GM11168 (cell line): Measurements from ENCODE around the gene DLX2.
"Not testable (repeated sequence)": the region's sequence is repeated elsewhere in the genome, so short reads cannot be mapped to it uniquely, and the experiment has no call there.

Experiments
- in situ Hi-C: fragments of 300-500 bp; cut with MboI; formaldehyde crosslinking; loops from one replicate; pipeline ENCODE4 v1.12.0; 2022; ENCODE audit warnings: low sequenced_read_pairs; ENCODE audit not compliant: unreplicated experiment

Gene DLX2

DNA sequence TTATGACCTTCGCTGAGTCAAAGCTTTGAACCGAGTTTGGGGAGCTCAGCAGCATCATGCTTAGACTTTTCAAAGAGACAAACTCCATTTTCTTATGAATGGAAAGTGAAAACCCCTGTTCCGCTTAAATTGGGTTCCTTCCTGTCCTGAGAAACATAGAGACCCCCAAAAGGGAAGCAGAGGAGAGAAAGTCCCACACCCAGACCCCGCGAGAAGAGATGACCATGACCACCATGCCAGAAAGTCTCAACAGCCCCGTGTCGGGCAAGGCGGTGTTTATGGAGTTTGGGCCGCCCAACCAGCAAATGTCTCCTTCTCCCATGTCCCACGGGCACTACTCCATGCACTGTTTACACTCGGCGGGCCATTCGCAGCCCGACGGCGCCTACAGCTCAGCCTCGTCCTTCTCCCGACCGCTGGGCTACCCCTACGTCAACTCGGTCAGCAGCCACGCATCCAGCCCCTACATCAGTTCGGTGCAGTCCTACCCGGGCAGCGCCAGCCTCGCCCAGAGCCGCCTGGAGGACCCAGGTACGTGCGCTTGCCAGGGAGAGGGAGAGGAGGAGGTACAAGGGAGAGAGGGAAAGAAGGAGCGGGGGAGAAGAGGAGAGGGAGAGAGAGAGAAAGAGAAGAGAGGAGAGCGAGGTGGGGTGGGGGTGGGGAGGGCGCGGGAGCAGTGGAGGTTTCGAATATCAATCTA lies 17.1 kb downstream of the DLX2 start, which contains the start of gene DLX1:
TSS of gene DLX1 (plus strand) at position 48 of the 700 bp plus-strand sequence. CDS start at position 219, 171 bp downstream.
- in situ Hi-C loops, result no loop called here

DNA sequence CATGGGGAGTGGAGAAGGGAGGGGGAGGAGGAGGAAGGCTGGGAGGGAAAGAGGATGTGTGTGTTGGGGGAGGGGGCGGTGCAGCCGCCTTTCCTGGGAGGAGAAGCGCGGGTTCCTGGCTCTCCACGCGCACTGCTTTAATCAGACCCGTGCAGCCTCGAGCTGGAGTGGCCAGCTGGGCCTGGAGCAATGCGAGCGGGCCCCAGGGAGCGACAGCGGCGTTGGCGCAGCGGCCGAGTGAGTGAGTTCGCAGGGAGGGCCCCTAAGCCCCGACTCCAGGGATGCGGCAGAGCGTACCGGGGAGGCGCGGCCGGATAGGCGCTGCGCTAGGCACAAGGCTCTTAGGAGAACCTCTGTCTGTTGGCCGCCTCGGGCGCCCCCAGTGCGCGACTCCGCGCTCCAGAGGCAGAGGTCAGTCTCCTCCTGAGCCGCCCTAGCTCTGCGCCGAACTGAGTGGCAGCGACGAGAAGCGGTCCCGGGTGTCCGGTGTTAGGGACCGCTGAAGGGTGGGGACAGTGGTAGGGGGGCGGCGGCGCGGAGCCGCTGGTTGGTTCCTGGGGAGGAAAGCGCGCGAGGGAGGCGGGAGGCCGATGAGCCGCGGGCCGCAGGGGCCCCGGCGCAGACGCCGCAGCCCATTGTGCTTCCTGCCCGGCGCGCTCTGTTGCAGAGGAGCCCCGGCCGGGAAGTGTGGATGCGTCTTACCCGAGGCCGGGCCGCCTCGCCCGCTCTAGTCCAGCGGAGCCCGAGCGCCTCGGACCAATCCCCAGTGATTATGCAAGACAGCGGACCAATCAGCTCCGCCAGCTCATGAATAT lies 17.8 kb downstream of the DLX2 start:
- in situ Hi-C loops, result no loop called here

DNA sequence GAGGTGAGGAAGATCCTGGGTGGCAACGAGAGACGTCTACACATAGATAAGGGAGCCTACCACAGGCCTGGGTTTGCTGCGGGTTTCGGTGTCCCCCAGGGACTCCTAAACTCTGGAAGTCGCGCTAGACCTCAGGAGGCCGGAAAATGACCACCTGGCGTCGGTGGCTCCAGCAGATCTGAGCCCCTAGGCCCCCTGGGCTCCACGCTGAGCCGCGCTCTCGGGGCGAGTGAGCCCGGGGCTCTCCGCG lies 18.4 kb downstream of the DLX2 start:
- in situ Hi-C loops, result no loop called here

DNA sequence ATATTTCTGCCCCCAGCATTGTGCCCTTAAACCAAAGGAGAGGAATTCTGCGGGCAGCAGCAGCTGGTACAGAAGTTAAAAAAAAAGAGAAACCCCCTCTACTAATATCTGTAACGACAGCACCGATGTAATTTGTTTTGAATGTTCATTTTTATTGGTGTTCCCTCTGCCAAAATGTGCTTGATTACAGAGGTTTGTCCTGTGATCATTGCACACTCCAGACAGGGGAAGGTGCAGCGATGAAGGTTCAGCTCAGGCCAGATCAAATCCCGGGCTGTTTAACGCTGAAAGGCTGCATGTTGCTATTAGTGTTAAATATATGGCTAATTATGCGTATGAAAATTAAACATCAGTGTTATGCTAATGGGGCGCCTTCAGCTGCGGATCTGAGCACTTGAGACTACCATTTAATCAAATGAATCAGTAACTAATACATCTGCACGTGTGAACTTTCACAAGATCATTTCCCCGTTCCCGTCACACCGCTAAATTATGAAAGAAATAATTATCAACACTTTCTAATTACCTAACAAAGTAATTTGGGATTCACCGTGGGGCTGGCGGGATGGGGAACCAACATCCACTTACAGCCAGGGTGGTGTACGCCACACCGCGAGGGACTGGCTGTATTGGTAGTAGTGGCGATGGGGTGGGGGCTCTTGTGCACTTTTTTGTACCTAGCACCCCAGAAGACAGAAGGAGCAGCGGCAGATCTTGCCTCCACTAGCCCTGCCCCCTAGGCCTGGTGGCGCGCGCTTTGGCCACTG lies 18.9 kb downstream of the DLX2 start:
- in situ Hi-C loops, result no loop called here

DNA sequence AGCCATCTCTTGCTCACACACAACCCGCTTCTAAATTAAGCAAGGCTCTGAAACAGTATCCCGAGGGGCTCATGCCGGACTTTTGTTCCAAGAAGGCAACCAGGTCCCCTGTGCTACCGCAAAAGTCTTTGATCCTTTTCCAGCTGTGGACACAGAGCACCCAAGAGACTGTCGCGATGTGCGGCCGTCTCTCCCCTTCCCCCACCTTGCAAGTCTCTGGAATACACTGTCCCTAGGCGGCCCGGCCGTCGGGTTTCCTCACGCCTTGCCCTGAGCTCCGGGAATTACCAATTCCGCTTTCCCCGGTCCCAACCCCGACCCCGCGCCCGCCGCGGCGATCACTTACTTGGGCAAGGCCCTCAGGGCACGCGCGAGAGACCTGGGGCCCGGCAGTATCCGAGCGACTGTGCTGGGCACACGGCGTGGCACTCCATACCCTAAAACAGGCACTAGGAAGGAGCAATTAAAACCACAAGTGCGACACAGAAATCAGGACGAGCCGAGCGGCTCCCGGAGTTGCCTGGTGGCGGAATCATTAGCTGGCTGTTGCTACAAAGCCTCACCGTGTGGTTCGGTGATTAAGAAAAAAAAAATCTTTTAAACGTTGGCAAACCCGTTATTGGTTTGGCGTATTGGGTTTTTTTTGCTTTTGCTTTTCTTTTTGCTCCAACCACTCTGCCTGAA lies 19.6 kb downstream of the DLX2 start:
- in situ Hi-C loops, result no loop called here

DNA sequence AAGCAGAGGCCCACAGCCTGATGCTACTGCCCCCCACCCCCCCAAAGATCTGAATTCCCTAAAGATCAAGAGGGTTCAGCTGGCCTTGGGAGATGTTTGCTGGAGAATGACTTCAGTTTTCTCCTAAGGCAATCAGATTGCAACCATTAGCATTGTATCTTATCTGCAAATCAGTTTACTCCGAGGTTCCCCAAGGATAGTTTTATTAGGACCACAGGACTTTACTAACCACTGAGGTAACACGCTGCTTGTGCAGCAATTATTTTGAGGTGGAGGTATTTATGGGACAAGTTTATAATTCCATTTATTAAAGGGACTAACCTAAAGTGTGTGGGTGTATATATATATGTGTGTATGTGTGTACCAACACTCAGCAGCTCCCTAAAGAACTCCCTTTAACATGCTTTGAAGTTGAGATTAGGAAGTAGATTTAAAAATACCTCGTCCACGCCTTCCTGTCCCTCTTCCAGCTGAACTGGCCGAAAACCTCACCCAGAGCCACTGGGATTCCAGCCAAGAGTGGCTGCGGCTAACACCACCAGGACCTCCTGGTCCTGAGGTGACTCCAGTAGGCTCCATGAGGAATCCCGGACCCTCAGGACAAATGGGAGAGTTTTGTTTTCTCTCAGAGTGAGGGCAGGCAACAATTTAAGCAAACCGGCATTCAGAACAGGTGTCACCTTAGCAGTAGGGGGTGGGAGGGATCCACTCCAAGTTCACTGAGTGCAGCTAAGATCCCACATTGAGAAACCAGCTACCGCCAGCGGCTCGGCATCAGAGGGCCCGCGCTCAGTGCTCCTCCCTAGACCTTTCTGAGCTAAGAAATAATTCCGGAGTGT lies 20.4 kb downstream of the DLX2 start:
- in situ Hi-C loops, result no loop called here

DNA sequence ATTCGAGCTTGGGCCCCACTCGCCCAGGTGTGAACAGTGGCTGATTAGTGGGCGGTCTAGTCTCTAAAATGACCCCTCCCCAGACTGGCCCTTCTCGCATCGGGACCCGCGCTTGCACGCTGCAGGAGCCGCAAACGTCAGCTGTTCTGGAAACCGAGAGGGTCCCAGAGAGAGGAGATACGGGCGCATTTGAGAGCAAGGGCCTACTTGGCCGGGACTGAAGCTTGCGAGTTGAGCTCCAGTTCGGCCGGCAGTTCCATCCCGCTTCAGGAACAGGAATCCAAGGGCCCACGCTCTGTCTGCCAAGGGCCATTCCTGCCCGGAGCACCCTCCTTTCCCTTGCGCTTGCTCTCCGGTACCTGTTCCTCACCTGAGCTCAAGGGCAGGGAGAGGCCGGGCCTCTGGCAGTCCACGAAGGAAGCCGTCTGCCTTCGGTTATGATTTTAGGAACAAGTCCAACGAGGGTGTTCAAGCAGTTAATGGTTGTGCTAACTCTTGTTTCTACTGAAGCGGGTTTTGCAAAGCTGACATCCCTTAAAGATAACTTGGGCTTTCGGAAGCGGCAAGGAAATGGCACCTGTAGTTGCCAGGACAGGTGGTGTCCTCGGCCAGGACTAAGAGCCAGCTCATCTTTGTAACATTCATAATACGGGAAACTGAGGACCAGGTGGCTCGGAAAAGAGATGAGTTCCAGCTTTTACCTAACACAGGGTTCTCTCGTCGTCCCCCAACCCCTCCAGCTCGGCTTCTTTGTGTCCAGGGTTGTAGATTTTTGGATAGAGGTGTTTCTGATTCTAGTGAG lies 21.3 kb downstream of the DLX2 start:
- in situ Hi-C loops, result no loop called here

DNA sequence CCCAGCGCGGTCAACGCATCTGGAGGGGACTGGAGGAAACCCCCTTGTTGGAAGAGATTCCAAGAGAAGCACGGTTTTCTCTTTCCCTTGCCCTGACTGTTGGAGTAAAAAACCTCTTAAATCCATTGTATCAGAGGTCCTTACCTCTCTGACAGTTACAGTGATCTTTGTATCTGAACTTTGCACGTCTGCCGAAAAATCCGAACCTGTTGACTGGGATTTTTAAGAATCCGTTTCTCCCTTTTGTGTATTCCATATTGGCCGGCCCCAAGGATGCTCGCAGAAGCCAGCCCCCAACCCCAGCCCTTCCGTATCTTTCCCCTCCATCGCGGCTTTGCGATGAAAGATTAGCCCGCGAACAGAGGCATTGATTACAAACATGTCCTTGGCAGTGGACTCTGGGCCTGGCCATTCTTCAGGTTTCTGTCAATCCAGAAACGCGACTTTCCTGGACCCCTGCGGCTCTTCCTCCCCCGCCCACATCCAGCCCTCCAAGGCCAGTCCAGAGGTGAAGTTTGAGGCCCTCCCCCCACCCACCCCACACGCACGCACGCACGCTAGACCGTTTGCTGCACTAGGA lies 22.0 kb downstream of the DLX2 start:
- in situ Hi-C loops, result no loop called here

DNA sequence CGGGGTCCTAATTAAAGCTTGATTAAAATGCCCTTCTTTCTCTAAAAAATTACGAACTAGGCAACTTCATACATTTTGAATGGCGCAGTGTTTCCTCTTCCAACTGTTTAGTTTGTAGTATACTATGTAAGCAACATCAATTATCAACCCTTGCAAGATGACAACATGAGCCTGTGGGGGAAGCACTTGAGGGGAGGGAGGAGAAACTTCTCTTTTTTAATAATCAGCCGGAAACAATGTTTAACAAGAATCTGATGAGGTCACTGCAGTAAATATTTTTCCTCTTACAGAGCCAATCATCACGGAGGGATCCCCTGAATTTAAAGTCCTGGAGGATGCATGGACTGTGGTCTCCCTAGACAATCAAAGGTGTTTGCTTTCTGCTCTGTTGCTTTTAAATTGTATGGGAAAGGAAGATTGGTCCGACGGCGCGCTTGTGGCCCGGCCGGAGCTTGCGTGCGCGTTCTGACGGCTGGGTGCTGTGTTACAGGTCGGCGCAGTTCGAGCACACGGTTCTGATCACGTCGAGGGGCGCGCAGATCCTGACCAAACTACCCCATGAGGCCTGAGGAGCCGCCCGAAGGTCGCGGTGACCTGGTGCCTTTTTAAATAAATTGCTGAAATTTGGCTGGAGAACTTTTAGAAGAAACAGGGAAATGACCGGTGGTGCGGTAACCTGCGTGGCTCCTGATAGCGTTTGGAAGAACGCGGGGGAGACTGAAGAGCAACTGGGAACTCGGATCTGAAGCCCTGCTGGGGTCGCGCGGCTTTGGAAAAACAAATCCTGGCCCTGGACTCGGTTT lies 22.7 kb downstream of the DLX2 start:
- in situ Hi-C loops, result no loop called here

DNA sequence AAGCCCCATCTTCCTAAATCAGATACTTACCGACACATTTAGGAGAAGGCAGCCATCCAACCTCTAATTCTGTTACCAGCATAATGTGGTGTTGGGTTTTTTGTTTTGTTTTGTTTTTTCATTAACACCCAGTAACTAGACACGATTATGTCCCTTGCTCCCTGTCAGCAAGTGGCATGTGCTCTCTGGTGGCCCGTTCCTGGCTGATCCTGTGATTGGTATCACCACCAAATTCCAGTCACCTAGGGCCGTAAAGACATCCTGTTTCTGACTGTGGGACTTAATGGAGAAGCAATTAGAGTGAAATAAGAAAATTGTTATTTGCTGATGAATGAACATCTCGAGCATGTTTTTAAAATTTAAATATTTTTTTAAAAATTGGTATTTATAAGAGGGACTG lies 23.3 kb downstream of the DLX2 start:
- in situ Hi-C loops, result no loop called here

DNA sequence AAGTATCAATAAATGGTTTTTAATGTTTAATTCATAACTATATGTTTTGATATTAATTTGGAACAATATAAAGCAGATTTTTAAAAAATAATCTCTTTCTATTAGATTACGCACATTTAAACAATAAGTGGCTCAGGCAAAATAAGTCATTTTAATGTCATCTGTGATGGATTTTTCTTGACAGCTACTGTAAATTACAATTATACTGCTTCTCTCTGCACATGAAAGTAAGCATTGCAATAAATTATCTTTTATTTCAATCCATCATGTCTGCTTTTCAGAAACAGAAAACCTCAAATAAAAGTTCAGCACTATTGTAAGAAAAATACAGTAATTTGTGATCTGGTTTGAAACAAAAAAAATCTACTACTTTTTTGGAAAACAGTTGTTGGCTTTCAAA lies 28.4 kb downstream of the DLX2 start:
- in situ Hi-C loops, result no loop called here

DNA sequence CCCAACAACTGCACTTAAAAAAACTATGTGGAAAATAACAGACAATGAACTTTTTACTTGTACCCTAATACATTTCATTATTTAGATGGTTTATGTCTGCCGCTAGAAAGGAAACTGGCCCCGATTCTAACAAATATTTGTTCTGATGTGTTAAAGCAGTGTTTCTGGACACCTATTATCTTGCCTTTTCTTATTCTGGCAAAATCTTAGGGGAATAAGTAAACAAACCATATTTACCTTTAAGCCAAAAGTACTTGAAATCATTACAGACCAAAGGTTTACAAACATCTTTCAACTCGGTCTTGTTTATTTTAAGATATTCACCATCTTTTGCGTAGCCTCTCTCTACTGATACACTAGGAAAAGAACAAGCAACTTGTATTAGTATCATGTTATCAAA lies 29.2 kb downstream of the DLX2 start:
- in situ Hi-C loops, result no loop called here

DNA sequence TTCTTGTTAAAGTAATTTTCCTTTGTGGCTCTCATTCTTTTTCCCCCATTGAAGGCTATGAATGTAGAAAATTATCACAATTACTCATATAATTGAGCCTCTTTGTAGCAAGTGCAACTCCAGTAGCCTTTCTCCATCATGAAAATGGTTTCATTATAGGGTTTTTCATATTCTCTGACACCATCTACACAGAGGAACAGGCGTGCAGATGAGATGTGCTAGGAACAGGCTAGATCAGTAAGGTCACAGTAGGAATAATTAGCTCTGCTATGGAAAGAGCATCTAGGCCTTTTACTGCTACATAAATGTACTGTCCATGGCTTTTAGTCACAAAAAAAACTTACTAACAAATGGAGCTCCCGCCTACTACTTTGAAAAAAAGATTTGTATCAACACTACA lies 30.0 kb downstream of the DLX2 start:
- in situ Hi-C loops, result no loop called here

DNA sequence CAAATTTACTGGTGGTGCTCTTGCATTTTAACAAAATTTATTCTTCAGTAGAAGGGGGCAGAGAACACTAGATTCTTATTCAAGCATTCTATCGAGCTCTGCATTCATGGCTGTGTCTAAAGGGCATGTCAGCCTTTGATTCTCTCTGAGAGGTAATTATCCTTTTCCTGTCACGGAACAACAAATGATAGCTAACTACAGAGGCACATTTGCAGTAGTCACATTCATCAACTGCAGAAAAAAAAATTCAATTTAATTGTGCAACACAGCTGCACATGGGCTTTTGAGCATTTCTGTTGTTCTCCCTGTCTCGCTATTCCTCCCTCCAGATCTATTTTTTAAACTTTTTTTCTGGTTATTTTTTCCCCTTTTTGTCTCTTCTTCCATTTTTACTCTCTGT lies 30.4 kb downstream of the DLX2 start:
- in situ Hi-C loops, result no loop called here

DNA sequence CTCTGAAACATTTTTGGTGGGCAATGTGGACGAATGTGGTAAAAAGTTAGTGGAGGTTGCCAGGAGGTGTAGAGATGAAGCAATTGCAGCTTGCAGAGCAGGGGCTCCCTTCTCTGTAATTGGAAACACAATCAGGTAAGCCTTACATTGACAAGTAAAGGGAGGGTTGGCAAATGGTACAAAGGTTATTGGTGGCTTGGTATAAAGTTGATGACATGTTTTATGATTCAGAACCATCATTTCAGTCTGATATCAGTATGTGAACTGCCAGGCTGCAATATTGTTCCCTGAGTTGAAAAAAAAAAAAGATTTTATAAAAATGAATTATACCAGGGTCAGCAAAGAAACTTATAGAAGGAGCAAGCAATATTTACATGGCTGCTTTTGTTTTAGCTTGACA lies 31.8 kb downstream of the DLX2 start:
- in situ Hi-C loops, result no loop called here

DNA sequence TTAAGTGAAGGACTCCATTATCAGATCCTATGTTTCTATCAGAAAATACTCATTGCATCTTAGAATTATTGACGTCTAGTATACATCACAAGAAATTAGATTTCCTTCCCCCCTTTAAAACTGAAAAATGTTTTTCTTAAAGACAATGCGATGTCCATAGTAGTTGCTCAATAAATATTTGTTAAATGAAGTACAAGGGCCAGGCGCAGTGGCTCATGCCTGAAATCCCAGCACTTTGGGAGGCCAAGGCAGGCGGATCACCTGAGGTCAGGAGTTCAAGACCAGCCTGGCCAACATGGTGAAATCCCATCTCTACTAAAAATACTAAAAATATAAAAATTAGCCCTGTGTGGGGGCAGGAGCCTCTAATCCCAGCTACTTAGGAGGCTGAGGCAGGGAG lies 34.8 kb downstream of the DLX2 start:
- in situ Hi-C loops, result not testable (repeated sequence)

DNA sequence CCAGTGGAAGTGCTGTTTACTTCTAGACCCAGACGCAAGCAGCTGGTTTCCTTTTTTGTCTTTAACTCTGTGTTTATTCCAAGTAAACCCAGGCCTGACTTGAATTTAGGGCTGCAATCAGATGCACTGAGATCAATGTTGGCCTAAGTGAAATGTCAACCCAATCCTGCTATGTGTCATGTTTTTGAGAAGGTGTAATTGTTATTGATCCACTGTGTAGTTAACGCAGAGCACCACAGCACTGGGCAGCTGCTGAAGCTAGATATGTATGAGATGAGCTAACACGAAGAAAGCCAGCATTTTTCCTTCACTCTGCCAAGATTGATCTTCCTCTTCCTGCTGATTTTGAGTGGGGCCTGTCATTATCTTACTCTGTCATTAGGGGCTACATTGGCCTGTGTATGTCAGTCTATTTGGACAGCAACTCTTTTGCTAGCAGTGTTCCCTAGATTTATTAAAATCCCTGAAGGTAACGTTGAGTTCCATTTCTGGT lies 36.3 kb downstream of the DLX2 start:
- in situ Hi-C loops, result no loop called here

DNA sequence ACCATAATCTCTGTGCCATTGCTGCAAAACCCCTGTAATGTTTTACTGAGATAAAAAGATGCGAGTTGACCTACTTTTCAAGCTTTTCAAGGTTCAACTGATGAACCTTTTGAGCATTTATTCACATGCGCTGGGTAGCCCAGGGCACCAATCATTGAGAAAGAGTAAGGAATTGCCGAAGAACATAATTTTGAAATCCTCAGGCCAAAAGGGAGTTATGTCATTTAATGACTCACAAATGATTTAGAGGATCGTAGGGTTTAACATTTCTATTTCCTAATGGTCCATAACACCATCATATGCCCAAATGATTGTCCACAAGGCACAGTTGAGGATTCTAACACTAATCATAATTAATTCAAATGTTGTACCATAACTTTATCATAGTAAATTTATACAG lies 37.6 kb downstream of the DLX2 start:
- in situ Hi-C loops, result no loop called here
